Stimulated activated CD8-positive, alpha-beta memory T cell treated with anti-CD3 and anti-CD28 coated beads, Interleukin-7, amount 100 ng/mL, for 48 hours (primary cell): ENCODE measurements around the gene GM2A.

ENCODE experiments used
- DNase-seq, 2 donors: peaks; one replicate each; pipeline ENCODE4 v3.0.0-alpha.2; 2020; ENCODE audit warnings: low read depth in 1 of 2; ENCODE audit errors: extremely low read depth in 1 of 2

GM2A gene

DNA sequence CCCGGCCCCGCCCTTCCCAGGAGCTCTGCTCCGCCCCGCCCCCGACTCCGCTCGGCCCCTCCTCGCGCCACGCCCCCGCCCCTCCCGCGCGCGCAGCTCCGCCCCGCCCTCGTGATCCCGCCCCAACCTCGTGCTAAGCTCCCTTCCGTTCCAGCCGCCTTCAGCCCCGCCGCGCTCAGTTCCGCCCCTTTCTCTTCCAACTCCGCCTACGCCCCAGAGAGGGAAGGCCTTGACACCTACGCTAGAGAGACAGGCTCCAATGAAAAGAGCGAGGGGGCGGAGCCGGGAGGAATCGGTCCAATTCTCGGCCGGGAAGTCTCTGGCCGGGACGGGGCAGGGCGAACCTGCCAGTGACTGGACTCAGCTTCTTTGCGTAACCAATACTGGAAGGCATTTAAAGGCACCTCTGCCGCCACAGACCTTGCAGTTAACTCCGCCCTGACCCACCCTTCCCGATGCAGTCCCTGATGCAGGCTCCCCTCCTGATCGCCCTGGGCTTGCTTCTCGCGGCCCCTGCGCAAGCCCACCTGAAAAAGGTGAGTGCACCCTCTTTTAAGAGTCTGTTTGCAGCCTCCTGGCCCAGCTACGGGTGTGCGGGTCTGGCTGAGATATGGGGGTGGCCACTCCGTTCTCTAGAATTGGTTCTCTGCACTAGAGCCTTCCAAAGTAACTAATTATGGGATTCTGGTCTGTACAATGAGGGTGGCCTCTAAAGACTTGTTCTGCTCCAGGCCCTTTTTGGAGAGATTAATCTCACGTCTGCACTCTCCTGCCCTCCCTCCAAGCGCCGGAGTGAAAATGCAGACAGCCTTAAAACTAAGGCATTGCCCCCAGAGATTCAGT lies at the start of gene GM2A:
Gene GM2A (plus strand): TSS at position 424 of the 843 bp plus-strand sequence. CDS start 32 bp downstream, at position 456.
- DNase-seq = peak; percentile 98 to 99

DNA sequence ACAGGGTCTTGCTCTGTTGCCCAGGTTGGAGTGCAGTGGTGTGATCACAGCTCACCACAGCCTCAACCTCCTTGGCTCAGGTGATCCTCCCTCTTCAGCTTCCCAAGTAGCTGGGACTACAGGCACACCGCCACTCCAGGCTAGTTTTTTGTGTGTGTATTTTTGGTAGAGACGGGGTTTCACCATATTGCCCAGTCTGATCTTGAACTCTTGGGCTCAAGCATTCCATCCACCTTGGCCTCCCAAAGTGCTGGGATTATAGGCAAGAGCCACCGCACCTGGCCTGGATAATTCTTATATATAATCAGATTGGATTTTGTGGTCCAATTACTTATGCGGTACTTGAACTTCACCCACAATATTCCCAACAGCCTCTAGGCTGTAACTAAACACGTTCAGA lies 48.9 kb upstream of the GM2A start:
- DNase-seq = no peak

DNA sequence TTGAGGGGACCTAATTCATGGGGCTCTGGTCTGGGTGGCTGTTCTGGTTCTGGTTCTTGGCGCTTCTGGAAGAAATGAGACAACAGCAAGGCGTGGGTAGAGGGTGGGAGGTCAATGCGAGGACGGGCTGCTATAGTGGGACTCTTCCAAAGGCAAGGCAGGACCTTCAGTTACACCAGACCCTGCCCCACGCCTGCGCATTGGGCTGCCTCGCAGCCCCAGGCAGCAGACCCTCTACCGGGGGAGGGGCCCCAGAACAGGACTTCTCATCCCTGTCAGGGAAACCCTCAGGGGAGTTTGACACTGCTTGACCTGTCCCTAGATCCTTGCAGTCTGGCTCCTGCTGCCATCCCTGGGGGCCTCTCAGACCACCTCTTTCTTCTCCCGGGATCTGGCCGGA lies 47.6 kb upstream of the GM2A start:
- DNase-seq = no peak

DNA sequence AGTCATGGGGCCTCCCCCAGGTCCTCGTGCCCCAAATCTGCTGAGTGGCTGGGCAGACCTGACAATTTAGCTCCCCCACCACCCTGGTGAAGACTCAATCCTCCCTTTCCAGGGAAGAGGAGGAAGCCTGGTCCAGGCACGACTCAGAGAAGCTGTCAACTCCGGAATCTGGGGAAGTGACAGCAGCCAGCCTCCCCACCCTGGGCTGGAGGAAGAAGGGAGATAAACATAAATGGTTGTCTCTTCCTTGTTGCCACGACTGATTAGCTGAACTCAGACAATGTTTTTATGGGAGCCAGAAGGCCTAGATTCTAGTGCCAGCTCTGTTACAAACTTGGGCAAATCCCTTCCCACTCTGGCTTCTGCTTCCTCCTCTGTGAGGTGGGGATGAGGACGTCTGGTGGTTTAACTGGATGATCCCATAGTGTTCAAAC lies 44.5 kb upstream of the GM2A start:
- DNase-seq = no peak

DNA sequence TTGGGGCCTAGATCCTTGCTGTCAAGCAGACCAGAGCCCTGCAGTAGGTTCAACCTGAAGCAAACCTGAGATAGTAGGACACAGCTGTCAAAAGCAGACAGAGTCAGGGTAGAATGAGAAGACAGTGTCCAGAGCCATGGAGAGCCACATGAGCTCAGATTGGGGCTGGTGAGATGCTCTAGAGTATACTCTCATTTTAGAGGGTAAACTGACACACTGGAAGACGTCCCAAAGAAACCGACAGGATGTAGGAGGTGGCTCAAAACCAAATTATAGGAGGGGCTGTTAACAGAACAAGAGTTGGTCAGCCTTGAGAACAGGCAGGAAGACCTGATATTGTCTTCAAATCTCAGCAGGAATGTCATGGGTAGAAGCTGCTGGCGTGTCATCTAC lies 40.6 kb upstream of the GM2A start:
- no peak for DNase-seq

DNA sequence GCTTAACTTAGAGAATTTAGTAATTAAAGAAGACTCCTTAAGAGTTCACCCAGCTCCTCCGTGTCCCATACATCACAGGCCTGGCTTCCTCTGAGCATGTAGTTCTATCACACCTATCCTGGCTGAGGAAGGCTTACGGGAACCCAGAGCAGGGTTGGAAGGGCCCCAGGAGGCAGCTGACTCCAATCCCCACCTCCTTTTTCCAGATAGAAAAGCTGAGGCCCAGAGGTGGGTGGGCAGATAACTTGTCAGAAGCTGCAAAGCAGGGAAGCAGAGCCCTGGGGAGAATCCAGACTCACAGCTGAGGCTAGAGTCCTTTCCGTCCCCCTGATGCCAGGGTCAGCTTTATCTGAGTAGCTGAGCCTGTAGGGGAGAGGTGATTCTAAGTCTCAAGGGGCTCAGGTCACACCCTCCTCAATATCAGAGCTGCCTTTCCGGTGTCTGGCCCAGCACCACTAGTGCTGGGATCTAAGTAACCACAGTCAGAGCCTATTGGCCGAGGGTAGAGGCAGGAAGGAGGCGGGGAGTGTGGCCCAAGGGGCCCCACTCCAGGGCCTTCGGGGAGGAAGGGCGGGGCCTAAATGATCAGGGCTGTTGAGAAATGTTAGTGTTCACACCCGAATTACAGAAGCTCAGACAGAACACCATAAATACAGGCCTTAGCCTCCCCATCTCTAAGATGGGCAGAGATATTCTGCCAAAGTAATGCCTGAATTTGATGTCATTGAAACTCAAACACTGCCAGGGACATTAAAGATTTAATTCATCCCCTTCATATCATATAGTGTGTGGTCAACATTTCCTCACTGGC lies 39.0 kb upstream of the GM2A start:
- peak; percentile 75 to 89 for DNase-seq

DNA sequence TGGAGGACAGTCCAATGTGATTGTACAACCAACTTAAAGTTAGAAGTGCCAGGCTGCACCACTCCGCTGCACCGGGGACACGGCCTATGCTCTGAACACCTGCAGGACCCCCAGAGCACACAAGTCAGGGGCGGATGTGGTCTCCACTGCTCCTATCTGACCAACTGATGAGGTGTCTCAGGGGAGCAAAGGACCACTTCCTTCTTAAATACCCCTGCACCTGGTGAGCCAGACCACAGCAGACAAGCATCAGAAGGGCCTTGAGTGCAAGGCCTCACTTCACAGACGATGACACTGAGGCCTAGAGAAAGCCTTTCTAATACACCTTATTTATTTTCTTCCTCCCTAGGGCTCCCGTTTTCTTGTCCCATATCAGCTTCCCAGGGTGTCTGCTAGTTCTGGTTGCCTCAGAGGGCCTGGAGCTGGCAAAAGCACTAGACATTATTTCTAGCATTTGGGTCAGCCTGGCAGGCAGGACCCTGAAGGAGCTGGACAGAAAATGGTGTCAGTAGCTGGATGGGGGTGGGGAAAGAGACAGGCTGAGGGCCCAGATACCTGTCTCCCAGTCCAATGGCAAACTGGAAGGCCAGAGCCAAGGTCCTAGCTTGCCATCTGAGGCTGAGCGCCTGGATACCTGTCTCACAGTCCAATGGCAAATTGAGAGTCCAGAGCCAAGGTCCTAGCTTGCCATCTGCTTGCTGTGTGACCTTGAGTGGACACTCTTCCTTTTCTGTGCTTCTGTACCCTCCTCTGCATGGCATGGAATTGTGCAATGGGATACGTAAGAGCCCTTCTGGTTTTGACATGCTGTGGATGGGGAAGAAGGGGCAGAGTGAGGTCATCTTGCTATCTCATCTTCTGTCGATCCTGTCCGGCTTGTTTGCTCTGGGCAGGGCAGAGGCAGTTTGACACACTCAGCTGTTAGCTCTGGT lies 38.1 kb upstream of the GM2A start:
- peak in 1 of 2 donors; percentile 44 for DNase-seq

DNA sequence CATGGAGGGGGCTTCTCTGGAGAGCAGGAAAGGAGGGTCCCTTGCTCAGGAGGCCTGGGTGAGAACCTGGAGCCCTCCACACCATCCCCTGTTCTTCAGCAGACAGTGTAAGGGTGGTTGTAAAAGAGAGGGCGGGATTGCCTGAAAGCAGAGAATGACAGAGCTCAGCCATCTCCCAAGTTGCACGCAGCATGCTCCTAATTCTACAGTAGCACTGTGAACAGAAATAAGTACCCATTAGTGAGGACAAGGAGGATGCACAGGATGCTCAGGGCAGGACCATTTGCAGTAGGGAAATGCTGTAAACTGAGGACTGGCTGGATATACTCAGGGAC lies 37.5 kb upstream of the GM2A start:
- no peak for DNase-seq

DNA sequence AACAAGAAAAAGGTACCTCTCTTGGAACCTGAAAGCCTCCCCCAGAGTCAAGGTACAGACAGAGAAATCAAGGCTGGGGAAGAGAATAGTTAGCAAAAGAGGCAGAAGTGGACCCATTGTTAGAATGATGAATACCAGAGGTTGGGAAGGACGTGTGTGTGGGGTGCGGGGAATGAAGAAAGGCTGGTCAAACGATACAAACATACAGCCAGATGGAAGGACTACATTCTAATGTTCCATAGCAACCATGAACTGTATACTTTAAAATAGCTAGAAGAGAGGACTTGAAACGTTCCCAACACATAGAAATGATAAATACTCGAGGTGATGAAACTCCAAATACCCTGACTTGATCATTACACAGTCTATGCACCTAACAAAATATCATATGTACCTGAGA lies 36.2 kb upstream of the GM2A start:
- DNase-seq = no peak

DNA sequence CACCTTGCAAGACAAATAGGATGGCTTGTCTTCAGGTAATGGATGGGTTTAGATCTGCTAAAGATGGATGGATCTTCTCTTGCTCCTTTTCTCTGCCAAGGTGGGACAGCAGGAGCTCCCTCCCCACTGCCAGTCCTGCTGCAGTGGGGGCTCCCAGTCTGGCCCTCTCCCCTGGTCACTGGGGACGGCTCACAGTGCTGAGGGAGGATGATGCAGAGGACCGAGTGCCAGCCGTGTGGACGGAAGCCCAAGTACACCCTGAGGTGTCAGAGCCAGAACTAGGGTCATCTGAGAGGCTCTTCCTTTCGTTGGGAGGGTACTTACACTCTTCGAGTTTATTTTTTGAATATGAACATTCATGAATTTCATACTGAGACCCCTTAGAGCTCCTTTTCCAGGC lies 34.8 kb upstream of the GM2A start:
- DNase-seq = no peak

DNA sequence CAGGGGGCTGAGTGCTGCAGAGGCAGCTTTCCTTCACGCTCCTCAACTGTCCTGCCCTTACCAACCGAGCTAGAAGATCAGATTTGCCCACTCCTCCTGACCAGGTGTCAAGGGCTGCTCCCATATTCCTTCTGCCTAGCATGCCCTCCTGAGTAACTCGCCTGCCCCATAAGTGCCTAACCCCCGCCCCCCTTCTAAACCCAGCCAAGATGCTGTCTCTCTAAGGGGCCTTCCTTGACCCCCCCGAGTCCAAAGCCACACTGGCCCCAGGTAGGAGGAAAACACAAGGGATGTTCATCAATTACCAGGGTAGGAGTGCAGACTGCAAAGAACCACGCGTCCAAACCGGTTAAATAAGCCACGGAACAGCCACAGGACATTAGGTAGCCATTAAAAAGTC lies 33.8 kb upstream of the GM2A start:
- no peak for DNase-seq

DNA sequence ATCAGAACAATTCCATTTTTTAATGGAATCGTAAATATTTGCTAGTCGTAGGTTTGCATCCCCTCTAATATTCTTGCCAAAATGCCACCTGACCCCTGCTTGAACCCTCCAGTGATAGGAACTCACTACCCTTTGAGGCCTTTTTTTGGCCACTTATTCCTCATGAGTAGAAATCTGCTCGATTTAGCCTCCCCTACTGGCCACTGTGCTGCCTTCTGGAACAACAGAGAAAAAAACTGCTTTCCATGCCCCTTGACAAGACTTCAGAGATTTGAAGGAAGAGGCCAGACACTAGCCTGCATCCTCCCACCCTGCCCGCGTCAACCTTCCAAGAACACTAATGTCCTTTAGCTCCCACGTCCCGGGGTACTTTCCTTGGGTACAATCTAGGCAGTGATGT lies 33.2 kb upstream of the GM2A start:
- no peak for DNase-seq

DNA sequence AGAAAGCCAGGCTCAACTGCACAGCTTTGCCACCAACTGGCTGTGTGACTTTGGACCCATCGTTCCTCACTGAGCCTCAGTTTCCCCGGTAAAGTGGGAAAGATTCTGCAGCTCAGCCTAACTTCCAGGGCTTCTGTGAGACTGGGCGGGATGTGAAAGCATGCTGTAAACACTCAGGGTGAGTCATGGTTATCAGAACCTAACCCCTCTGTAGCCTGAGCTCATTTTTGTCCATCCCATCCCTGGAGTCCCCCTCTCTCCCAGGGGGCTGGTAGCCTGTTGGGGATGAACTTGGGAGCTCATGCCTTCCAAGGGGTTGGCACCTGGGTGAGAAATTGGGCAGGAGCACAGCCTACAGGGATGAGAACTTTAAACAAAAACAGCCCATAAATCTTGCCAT lies 31.4 kb upstream of the GM2A start:
- DNase-seq = no peak

DNA sequence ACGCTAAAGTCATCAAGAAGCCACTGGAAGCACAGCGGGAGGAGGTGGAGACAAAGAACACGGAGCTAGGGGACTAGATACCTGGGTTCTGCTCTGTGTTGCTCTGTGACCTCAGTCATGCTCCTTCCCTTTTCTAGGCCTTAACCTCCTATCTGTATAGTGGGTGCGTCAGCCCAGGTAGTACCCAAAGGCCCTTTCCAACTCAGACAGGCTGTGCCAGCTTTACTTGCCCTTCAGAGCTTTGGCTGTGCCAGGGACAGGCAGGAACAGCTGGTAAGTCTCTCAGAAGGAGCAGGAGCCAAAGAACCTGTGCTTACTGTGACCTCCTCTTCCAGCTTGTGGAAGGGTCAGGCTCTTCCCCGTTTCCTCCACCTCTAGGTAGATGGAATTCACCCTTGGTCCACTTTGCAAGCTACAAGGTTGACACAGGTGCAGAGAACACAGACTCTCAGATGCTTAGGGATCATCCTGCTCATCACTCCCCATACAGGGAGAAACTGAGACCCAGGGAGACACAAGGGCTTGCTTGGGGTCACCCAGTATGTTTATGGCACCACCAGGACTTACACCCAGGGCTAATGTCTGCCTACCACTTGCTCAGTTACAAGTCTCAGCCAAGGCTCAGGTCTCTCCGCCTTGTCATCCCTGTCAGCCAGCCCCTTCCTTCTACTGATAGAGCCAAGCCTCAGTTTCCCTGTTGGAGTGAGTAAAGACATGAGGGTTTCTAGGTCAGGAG lies 30.8 kb upstream of the GM2A start:
- DNase-seq = no peak

DNA sequence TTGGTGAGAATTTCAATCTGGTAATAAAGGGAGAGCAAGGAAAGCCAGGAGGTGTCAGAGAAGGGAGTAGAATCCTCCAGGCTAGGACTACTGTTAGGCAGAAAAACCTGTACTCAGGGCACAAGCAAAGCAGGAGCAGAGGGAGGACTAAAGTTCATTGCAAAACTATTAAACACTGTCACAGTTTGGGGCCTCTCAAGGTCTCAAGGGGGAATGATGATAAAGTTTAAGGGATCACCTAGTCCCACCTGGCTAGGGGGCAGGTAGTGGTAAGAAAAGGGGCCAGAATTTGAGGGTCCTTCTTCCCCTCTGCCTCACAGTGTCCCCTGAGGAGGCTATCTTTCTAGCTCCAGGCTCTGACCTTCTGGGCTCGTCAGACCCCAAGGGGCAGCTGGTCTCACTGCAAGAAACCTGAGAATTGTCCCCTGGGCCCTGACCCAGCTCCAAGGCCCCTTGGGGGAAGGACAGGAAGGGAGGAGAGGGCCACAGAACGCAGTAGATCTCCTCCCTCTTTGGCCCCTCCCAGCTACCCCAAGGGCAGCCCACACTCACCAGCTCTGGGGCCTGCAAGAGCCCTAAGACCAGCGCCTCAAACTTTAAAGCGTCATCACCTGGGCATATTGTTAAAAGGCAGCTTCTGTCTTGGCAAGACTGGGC lies 30.1 kb upstream of the GM2A start:
- DNase-seq = no peak

DNA sequence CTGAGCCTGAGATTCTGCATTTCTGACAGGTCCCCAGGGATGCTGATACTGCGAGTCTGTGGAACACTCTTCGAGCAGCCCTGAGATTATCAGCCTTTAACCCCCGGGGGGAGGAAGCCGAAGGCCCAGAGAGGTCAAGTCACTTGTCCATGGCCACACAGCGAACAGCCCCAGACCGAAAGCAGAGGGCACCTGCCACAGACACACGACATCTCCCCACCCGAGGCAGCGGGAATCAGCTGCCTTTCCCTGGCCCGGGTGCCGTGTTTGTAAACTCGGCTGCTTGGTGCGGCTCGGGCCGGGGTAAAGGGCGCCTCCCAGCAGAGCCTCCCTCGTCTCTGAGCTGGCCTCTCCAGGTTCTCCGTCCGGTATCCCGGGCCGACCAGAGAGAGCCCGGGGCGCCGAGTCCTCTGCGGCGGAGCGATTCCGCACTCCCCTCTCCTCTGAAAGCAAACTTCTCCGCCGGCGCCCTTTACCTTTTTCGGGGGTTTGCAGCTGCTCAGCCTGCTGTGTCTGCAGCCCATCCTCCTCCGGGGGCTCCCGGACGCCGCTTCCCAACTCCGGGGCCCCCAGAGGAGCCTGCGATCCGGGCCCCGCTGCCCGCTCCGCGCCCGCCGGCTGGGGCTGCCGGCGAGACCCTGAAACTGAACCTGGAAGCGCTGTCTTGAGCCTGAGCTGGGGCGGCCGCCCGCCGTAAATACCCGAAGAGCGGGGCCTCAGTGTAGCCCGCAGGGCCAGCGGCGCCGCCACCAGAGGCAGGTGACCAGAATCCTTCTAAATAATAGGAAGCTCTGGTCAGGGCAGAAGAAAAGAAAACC lies 29.3 kb upstream of the GM2A start, which contains the start of gene CCDC69:
Gene CCDC69 (minus strand): TSS at position 646 of the 818 bp plus-strand sequence. CDS start 122 bp downstream, at position 524.
- DNase-seq = no peak

DNA sequence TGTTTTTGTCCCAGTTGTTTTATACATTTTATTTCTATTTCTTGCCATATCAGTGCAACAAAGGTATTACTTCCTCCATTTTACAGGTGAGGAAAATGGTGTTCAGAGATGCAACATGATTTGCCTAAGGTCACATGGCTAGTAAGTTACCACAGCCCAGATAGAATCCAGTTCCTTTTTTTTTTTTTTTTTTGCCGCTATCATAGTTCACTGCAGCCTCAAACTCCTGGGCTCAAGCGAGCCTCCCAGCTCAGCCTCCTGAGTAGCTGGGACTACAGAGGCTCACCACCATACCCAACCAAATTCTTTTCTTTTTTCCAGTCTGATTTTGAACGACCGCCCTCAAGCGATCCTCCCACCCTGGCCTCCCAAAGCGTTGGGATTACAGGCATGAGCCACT lies 28.6 kb upstream of the GM2A start:
- no peak for DNase-seq

DNA sequence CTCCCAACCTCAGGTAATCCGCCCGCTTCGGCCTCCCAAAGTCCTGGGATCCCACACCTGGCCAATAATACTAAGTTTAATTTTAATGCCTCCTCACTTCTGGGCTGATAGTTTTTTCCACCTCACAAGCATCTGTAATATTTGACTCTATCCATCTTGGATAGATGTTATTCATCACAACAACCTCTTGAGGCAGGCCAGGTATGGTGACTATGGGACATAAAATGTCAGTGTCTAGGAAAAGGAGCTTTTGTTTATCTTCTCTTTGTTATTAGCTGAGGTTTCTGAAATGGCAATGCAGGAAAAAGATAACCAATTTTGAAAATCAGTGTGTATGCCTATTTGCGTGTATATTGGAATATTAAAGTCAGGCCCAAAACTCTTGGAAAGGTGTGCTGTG lies 27.9 kb upstream of the GM2A start:
- no peak for DNase-seq

DNA sequence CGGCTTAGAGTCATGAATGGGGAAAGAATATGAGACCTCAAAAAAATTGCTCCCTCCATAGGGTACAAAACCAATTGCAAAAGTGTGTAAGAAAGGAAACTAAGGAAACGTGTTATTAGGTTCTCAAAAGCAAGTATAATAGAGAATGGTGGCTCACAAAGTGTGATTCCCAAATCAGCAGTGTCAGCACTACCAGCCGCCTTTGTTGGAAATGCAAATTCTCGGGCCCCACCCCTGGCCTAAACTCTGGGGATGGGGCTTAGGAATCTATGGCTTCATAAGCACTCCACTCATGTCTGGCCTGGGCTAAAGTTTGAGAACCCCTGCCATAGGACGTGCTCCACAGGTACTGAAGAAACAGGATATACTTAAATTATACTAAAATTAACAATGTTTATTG lies 27.5 kb upstream of the GM2A start:
- no peak for DNase-seq
